SU-DHL-6 (cell line): ENCODE data around the gene POMP.

Experiments
- EZH2phosphoT487 ChIP-seq: fragments of 200-600 bp; sonication (generic), shearing (Covaris generic); conservative IDR thresholded peaks from 2 replicates; pipeline ENCODE4 v1.6.1; 2018; ENCODE audit warnings: mild to moderate bottlenecking, antibody characterized with exemption, low read length, moderate library complexity, mixed read lengths
- TF ChIP-seq, protein P1 (sequence below): fragments of 200-600 bp; sonication (generic); IDR thresholded peaks from one replicate; pipeline ENCODE4 v1.5.1; 2017; ENCODE audit warnings: antibody characterized with exemption, mild to moderate bottlenecking, low read length, moderate library complexity; ENCODE audit not compliant: insufficient read depth, poor library complexity, severe bottlenecking

DNA sequence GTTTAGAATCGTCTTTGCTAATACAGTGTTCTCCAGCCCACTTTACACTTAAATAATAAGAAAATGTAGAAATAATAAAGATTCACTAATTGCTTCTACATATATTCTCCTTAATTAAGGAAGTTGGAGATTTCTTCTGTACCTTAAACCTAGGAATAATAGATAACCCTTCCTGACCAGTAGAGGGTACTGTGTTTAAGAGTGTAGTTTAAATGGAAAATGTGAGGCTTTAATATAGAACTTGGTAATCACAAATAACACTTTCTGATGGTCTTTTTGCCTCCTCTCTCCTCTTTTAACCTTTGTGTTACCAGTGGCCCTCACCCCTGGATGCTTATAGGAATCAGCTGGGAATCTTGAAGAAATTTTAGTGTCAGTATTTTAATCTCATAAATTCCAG is 20.7 kb downstream of the POMP start:
- TF ChIP-seq, protein P1, sequence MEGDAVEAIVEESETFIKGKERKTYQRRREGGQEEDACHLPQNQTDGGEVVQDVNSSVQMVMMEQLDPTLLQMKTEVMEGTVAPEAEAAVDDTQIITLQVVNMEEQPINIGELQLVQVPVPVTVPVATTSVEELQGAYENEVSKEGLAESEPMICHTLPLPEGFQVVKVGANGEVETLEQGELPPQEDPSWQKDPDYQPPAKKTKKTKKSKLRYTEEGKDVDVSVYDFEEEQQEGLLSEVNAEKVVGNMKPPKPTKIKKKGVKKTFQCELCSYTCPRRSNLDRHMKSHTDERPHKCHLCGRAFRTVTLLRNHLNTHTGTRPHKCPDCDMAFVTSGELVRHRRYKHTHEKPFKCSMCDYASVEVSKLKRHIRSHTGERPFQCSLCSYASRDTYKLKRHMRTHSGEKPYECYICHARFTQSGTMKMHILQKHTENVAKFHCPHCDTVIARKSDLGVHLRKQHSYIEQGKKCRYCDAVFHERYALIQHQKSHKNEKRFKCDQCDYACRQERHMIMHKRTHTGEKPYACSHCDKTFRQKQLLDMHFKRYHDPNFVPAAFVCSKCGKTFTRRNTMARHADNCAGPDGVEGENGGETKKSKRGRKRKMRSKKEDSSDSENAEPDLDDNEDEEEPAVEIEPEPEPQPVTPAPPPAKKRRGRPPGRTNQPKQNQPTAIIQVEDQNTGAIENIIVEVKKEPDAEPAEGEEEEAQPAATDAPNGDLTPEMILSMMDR = no peak
- no peak for TF ChIP-seq EZH2phosphoT487
